Measurements from ENCODE around the gene MLYCD. TPM values are rescaled to one million over a fixed set of nuclear protein-coding genes. Genes with fewer than 3 reads are reported as not detected.

MLYCD gene
- polyA plus RNA-seq, 1 donor from 2014 or later, result 2.4 TPM

Other genes starting within 250 kb of the MLYCD start
- gene HSBP1, start 91.1 kb upstream of the MLYCD start, polyA plus RNA-seq, result 158 and 184 TPM in 2 replicates
- gene OSGIN1, start 54.1 kb downstream of the MLYCD start, polyA plus RNA-seq, result 2.1 TPM in 1 of 2 replicates, not detected in the other
- 9.6 and 12.5 TPM in 2 replicates for gene NECAB2, start 69.1 kb downstream of the MLYCD start, polyA plus RNA-seq
- not detected in 2 replicates for gene SLC38A8, start 143.7 kb downstream of the MLYCD start, polyA plus RNA-seq
- gene MBTPS1, start 217.8 kb downstream of the MLYCD start, polyA plus RNA-seq, result 66.9 and 86.9 TPM in 2 replicates
- 211 and 217 TPM in 2 replicates for gene HSDL1, start 246.1 kb downstream of the MLYCD start, polyA plus RNA-seq
- 0.71 TPM in 1 of 2 replicates, not detected in the other for gene DNAAF1, start 246.2 kb downstream of the MLYCD start, polyA plus RNA-seq

Measured in neural cell (in vitro differentiated cells).